ENCODE results near the gene RALGPS1. TPM values are rescaled to one million over a fixed set of nuclear protein-coding genes. Genes with fewer than 3 reads are reported as not detected.

The RALGPS1 gene
- polyA plus RNA-seq, 1 donor, result 6.7 TPM

GRCh38 chr9:127194881-127195713 is 280.5 kb downstream of the RALGPS1 start:
- no peak for DNase-seq

DNA sequence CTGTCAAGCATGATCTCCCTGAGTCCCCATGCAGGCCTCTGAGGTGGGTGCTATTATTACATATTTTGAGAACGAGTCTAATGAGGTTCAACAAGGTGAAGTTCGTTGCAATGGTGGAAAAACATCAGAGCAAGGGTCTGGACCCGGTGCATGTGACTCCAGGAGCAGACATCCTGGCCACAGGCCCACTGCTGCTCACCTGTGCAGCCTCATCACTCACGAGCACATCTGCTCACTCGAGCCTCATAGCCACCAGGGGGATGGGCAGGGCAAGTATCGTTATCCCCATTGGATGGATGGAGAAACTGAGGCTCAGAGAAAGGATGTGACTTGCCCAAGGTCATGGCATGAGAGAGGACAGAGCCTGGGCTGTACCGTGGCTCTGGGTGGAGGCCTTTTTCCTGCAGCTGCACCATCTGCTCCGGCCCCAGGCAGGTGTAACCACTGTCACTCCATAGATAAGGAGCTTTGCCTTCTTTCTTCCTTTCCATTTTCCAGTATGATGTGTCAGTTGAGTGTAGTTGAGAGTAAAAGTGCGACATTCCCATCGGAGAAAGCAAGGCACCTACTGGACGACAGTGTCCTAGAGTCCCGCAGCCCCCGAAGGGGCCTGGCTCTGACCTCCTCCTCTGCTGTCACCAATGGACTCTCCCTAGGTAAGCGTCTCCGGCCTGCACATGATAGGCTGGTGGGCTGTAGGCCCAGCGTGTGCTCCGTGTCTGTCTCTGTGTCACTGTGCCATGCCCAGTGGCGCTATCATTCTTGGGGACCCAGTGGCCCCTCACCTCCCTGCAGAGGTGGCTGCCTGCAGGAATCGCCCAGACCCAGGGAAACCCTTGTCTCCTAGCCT is 281.6 kb downstream of the RALGPS1 start:
- DNase-seq, result no peak

DNA sequence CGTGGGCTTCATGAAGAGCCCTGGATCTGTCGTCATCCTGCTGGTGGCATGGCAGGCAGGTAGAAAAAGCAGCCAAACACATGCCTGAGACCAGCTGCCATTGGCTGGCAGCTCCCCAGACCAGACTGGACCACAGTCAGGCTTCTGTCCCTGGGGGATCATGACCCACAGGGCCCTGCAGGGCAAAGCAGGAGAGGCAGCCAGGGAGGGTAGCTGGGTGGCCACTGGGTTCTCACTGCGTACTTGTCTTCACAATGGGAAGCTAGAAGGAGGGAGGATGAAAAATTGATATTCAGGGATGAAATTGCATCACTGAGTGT is 282.2 kb downstream of the RALGPS1 start:
- DNase-seq, result no peak

DNA sequence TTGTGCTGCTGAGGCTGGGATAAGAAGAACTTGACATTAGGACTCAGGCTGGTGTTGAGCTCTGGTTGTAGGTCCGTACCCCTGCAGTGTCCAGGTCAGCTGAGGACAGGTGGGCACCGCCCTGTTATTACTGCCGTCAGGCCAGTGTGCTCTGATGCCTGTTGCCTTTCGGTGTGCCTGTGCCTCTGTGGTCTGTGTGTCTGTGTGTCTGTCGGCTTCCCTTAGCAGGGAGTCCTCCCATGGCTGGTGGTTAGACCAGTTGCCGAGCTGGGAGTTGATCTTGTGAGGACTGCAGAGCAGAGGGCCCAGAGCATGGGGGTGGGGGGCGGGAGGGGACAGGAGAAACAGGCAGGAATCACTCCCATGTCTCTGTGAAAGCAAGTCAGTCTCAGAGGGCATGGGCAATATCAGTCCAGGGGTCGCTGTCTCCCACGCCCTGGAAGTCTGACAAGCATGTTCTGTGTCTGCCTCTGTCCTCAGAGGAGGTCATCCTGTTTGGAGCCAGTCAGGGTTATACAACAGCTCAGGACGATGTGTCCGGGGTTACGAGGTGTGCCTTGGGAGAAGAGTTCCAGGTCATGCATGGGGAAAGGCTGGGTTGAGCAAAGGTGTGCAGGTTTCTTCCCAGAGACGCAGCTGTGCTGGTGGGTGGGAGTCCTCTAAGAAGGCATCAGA is 282.7 kb downstream of the RALGPS1 start:
- no peak for DNase-seq

DNA sequence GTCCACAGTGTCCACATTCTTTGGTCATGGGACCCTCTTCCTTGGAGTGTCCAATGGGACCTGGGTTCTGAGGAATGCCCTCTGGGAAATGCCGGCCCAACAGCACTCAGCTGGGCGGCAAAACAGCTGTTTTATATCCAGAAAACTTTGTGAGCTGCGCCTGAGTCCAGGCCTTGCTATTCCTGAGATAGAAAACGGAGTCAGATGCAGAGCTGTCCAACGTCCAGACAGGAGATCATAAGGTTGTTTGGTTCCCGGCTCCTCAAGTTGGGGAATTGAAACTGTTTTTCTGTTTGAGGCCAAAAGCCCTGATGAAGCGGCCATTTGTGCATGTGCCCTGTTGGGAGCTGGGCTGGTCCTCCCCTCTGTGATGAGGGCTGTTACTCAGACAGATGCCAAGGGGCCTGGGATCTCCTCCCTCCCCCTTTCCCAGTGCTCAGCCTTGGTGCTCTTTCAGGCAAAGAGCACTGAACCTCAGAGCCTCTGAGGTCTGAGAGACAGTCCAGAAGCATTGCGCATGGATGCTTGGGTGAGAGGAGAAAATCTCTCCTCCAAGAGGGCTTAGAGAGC is 283.4 kb downstream of the RALGPS1 start:
- DNase-seq, result peak; percentile 62

GRCh38 chr9:127198587-127198986 is 284.0 kb downstream of the RALGPS1 start:
- no peak for DNase-seq

DNA sequence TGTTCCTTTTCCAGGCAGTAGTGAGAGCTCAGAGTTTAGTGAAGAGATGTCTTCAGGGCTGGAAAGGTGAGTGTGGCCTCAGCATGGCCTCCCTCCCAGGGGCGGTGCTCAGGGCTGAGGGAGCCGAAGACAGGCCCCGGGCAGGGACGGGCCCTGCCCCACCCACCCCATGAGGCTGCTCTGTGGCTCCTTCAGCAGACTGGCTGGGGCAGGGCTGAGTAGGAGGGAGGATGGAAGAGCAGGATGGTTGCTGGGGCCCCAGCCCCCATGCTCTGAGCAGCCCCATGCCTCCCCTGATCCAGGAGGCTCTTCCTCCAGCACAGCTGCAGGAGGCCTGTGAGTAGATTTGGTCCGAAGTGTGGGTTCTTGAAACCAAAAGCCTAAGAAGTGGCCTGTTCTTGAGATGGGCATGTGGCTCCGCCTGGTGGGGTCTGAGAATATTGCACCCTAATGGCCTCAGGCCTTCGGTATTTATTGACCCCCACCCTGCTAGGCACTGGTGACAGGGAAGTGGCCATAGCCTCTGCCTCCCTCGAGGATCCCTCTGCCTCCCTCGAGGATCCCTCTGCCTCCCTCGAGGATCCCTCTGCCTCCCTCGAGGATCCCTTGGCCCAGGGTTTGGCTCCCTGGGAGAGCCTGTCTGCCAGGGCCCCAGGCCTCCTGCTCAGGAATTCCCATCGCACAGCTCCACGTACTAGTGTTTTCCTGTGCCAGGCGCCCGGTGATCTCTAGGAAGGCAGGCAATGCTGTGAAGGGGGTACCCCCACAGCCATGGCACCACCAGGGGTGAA is 284.6 kb downstream of the RALGPS1 start:
- peak; percentile 89 for DNase-seq

GRCh38 chr9:127200106-127200862 is 285.7 kb downstream of the RALGPS1 start:
- no peak for DNase-seq

DNA sequence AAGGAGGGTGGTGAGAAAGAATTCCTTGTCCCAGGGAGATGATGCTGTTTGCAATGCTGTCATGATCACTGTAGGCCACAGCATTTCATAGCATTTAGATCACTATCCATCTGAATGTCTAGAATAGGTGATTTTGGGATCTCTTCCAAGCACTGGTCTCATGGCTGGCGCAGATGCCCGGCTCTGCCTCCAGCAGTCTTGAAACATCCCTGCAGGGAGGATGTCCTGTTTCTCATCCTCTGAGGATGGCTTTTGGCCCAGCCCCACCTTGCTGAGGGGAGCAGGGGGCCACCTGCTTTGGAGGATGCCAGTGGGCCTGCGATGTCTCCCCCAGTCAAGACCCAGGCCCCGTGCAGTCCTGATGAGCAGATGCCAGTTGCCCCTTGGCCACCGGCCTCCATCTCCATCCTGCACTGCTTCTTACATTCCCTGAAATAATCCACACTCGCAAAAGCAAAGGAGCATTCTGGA is 286.5 kb downstream of the RALGPS1 start:
- DNase-seq, result no peak

- DNase-seq, result no peak
These were observed 287.1 kb downstream of the RALGPS1 start for GRCh38 chr9:127201731-127202130.

- no peak for DNase-seq
These were observed 288.0 kb downstream of the RALGPS1 start for GRCh38 chr9:127202461-127203169.

DNA sequence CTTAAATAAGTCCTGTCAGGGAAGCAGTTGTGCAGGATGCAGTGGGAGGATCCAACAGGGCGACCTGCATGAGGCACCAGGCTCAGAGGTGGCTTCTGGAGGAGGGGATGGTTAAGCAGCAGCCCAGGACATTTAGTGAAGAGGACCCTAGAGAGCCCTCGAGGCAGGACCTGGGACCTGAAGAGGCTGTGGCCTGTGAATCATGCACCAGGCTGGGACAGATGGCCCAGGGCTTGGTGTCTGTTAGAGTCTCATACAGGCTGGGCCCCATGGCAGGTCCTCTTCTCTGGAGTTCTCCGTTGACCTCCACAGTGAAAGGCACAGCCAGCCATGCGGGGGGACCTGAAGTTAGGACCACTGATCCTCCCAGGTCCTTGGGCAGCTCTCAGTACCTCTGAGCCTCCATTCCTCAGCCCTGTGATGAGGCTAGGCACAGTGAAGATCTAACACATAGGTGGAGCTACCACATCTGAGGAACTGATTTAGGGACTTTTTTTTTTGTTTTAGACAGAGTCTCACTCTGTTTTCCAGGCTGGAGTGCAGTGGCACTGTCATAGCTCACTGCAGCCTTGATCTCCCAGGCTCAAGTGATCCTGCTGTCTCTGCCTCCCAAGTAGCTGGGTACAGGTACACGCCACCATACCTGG is 289.2 kb downstream of the RALGPS1 start:
- DNase-seq, result no peak

GRCh38 chr9:127204771-127205470 is 290.3 kb downstream of the RALGPS1 start:
- DNase-seq, result no peak

GRCh38 chr9:127205952-127206351 is 291.4 kb downstream of the RALGPS1 start:
- no peak for DNase-seq

DNA sequence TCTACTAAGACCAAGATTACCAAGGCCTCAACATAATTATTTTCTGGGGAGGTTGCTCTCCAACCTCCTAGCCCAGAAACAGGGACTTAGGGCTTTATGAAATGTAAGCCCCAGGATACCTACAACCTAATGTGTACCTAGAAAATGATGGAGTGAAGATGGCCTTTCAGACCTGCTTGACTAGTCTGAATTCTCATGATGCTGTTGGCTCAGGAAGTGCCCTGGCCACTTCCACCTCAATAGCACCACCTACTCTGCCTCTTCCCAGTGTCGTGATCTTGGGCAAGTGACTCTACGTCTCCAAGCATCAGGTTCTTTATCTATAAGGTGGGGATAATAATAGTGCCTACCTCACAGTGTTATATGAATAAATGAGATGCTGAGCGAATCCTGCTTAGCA is 292.1 kb downstream of the RALGPS1 start:
- no peak for DNase-seq

DNA sequence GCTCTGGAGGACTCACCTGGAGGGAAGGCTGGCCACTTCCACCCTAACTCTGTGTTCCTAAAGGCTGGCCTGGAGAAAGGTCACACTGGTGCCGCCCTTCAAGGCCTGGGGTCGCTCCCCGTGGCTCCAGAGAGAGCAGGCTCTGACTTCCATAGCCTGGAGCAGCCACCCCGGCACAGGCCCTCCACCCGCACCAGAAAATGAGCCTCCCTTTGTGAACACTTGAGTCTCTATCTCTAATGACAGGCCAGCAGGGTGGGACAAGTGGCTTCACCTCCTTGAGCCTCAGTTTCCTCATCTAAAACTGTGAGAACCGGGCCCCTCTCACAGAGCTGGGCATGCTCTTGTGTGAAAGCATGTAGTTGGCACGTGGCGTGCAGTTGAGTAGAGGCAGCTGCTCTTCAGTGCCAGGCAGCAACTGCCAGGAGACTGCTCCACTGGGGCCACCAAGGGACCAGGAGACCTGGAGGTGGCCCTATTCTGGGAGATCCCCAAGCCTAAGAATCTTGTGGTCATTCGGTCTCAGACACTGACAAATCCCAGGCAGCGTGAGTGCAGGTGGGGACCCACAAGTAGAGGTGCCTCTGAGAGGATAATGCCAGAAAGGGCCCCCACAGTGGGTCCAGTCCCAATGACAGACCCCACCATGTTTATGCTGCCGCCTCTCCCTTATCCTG is 293.3 kb downstream of the RALGPS1 start:
- DNase-seq, result no peak

- no peak for DNase-seq
These were observed 293.8 kb downstream of the RALGPS1 start for GRCh38 chr9:127208416-127208815.

DNA sequence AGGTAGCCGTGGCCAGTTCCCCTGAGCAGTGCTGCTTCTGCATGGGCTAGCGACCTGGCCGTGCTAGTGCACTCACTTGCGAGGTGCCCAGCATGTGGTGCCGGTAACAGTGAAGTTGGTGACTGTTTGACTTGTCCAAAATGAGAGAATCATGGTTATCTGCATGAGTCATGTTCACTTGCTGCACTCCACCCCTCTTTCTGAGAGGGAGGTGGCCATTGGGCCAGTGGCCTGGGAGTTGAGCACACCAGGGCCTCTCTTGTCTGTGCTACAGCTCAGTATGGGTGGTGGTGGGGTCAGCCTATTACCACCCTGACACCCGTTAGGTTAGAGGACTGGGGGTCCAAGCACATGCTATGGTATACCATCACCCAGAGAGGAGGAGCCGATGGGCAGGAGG is 294.6 kb downstream of the RALGPS1 start:
- no peak for DNase-seq

All from hindlimb muscle (tissue), 1 donor.